ENCODE results near the gene SYAP1.

SYAP1 gene

DNA sequence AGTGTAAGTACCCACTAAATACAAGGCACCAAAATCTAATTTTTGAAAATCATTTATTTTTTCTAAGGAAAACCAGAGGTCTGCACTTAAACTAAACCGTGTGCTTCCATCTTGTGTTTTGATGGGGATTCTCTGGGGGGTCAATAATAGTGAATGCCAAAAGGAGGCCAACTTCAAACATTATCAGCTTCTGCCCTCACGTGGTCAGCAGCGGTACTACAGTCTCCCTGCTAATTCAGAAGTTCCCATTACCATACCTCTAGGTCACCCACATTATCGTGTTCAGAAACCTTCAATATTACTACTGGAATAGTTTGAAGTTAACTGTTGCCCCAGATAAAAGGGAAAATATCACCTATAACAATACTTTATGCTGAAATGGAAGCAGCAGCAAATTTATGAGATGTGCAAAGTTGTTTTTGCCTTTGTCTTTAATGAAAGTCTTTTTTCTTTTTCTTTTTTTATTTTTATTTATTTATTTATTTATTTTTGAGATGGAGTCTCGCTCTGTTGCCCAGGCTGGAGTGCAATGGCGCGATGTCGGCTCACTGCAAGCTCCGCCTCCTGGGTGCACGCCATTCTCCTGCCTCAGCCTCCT lies 24.2 kb upstream of the SYAP1 start:
- peak; percentile 30 for DNase-seq (ENCODE audit: low spot score)
- CTCF ChIA-PET: interaction anchor here (0.6 to 1.0 kb wide), 2 partner anchors 15 to 16 kb away, joined by 3 to 6 read pairs; no protein-coding TSS in a partner anchor
- TF ChIP-seq, protein P1, sequence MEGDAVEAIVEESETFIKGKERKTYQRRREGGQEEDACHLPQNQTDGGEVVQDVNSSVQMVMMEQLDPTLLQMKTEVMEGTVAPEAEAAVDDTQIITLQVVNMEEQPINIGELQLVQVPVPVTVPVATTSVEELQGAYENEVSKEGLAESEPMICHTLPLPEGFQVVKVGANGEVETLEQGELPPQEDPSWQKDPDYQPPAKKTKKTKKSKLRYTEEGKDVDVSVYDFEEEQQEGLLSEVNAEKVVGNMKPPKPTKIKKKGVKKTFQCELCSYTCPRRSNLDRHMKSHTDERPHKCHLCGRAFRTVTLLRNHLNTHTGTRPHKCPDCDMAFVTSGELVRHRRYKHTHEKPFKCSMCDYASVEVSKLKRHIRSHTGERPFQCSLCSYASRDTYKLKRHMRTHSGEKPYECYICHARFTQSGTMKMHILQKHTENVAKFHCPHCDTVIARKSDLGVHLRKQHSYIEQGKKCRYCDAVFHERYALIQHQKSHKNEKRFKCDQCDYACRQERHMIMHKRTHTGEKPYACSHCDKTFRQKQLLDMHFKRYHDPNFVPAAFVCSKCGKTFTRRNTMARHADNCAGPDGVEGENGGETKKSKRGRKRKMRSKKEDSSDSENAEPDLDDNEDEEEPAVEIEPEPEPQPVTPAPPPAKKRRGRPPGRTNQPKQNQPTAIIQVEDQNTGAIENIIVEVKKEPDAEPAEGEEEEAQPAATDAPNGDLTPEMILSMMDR (conservative IDR thresholded peaks at IDR 0.05; ENCODE audit: low read depth): peak; percentile 75
- POLR2A ChIA-PET (ENCODE audit: low non-redundant PET): no interaction called here
- H3K27ac ChIP-seq: no peak overlapping the region

DNA sequence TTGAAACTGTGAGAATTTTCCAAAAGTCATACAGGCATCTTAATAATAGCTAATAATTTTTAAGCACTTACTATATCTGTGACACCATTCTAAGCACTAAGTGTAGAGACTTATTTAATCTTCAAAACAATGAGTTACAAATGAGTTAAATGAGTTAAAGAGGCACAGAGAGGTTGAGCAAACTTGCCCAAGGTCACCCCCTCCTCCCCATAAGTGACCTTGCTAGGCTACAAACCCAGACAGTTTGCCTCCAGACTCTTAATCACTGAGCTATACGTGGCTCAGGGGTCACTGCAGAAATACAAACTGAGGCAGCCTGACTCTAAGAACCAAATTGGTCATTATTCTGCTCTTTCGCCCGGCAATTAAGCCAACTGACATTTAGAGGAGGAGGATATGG lies 22.5 kb upstream of the SYAP1 start:
- ChIA-PET POLR2A (ENCODE audit: low non-redundant PET) (no interaction called here), CTCF (interaction anchor here (0.7 kb wide), 1 partner anchor 259 kb away, joined by 3 read pairs; no protein-coding TSS in a partner anchor)
- DNase-seq (ENCODE audit: low spot score): no peak
- no peak overlapping the region for H3K27ac ChIP-seq
- TF ChIP-seq, protein P1 (conservative IDR thresholded peaks at IDR 0.05; ENCODE audit: low read depth): no peak

DNA sequence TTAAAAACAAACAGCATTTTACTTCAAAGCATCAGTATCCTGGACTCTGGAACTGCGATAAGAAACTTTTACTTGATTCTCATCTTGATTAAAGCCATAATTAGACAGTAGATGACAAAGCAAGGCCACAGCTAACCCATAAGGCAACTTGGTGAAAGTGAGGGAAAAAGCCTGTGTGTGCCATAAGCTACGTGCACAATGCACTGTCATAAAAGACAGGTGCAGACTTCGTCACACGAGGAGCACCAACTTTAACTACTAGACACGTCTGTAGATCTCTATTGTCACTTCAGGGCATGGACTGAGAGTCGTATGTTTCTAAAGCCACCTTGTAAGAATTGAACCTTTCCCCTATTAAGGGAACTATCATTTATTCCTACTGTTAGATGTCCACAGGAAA lies 20.0 kb upstream of the SYAP1 start:
- ChIA-PET CTCF (interaction anchor here (0.6 kb wide), 1 partner anchor 20 kb away, joined by 3 read pairs; no protein-coding TSS in a partner anchor), POLR2A (ENCODE audit: low non-redundant PET) (no interaction called here)
- TF ChIP-seq, protein P1 (conservative IDR thresholded peaks at IDR 0.05; ENCODE audit: low read depth): no peak
- no peak for DNase-seq (ENCODE audit: low spot score)
- no peak overlapping the region for H3K27ac ChIP-seq

DNA sequence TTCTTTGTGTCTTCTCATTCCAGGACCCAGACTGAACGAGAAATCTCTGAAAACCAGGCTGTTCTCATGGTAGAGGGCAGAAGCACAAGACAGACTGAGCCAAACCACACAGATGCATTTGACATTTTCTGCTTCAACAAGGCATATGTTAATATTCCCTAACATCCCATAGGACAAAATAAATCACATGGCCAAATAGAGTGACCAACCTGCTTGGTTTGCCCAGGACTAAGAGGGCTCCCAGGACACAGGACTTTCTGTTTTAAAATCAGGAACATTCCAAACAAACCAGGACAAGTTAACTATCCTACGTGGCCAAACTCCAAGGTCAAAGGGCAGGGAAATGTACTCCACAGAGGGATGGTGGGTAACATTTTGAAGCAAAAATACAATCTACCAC lies 18.7 kb upstream of the SYAP1 start:
- DNase-seq (ENCODE audit: low spot score): no peak
- H3K27ac ChIP-seq: no peak overlapping the region
- ChIA-PET CTCF (no interaction called here), POLR2A (ENCODE audit: low non-redundant PET) (no interaction called here)
- TF ChIP-seq, protein P1 (conservative IDR thresholded peaks at IDR 0.05; ENCODE audit: low read depth): no peak

DNA sequence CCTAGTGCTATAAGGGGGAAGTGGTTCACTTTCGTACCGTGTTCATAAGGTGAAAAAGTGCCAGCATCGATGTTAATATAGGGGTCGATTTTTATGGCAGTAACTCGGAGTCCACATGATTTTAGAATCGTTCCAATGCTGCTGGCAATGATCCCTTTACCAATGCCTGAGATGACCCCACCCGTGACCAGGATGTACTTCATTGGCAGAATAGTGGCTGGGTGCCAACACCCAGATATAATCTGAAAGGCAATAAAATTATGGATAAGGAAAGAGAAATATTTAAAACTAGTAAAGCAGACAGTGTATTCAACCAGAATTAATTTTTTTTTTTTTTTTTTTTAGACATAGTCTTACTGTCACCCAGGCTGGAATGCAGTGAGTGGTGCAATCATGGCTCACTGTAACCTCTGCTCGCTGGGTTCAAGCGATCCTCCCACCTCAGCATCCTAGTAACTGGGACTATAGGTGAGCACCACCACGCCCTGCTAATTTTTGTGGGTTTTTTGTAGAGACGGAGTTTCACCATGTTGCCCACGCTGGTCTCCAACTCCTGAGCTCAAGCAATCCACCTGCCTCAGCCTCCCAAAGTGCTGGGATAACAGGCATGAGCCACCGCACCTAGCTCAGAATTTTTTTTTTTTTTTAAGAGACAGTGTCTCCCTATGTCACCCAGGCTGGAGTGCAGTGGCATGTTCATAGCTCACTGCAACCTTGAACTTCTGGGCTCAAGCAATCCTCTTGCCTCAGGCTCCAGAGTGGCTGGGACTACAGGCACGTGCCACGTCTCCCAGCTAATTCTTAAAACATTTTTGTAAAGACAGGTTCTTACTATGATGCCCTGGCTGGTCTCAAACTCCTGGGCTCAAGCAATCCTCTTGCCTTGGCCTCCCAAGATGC lies 16.5 kb upstream of the SYAP1 start:
- DNase-seq (ENCODE audit: low spot score): no peak
- POLR2A ChIA-PET (ENCODE audit: low non-redundant PET): no interaction called here
- no peak overlapping the region for H3K27ac ChIP-seq
- CTCF ChIA-PET: interaction anchor here (0.6 kb wide), 1 partner anchor 8 kb away, joined by 3 read pairs; no protein-coding TSS in a partner anchor
- TF ChIP-seq, protein P1 (conservative IDR thresholded peaks at IDR 0.05; ENCODE audit: low read depth): no peak

DNA sequence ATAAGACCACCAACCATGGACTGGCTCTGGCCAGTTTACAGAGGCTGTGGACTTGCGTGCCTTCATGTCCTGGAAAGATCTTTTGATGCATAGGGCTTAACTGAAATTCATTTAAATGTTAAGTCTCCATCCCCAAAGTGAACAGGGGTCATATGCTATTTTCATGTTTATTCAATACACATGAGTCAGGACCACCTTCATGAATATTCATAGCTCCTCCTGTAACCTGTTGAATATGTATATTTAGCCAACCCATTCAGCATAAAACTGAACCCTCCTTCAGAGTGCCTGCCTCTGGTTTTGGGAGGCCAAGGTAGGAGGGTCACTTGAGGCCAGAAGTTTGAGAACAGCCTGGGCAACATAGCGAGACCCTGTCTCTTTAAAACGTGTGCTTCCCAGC lies 14.0 kb upstream of the SYAP1 start:
- POLR2A ChIA-PET (ENCODE audit: low non-redundant PET): no interaction called here

More for the DNA sequence above, 14.0 kb upstream of the SYAP1 start:
- TF ChIP-seq, protein P1 (conservative IDR thresholded peaks at IDR 0.05; ENCODE audit: low read depth): no peak
- no peak overlapping the region for H3K27ac ChIP-seq
- CTCF ChIA-PET: no interaction called here
- no peak for DNase-seq (ENCODE audit: low spot score)

Measured in RWPE1 (cell line).